GM21825 (cell line): ENCODE results near the gene ENOX1.
"Not testable (repeated sequence)": the region's sequence is repeated elsewhere in the genome, so short reads cannot be mapped to it uniquely, and the experiment has no call there.

Experiments
- ATAC-seq: cut with Tn5 transposase; IDR thresholded peaks from one replicate; pipeline ENCODE4 v1.9.1; 2021; ENCODE audit warnings: mild to moderate bottlenecking, moderate library complexity; ENCODE audit not compliant: unreplicated experiment

ENOX1 gene

DNA sequence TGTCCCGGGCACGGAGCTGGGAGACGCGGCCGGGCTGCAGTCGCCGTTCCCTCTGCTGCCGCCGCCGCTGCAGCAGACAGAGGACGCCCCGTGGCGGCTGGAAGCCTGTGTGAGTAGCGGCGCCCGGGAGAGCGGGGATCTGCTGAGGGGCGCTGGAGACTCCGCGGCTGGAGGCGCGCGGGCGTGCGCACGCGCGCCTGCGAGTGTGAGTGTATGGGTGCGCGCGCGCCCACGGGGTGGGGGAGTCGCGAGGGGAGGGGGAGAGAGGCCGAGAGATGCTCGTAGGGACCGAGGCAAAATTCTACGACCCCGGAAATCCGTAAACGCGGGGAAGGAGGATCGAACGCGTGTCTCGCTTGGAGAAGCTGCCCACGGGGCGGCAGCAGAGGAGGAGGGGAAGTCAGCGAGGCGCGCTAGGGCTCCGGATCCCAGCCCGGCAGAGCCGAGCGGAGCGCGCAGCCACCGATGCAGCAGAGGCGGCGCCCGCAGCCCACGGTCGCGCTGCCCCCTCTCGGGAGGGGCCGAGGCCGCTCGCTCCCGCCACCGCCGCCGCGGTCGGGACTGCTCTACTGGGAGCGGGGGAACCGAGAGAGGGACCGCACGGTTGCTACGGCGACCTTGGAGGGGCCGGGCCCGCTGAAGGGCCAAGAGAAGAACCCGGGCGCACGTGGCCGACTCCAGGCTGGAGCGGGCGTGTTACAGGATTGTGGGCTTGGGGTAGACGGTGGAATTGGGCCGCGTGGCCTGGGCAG, at the start of gene ENOX1:
ENOX1 (minus strand) TSS at position 207 of the 752 bp plus-strand sequence.
- no peak for ATAC-seq

DNA sequence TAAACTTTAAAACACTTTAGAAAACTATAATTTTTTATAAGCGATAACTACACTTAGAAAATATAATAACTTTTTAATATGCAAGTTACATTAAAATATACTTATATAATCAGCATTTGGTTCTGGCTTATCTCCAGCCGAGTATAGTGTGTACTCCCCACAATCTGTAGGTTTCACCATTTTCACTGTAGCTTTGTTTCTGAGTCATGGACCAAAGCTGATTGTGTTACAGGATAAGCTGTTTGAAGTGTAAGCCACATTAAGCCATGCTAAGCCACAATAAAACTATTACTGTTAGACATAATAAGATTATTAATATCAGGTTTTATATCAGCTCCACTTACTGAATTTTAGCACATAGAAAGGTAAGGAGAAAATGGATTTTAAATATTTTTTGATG, 48.9 kb upstream of the ENOX1 start:
- no peak for ATAC-seq

GRCh38 chr13:43831088-43831487, 44.3 kb upstream of the ENOX1 start:
- ATAC-seq, result no peak

- ATAC-seq, result no peak
Measured at GRCh38 chr13:43830497-43830881, 43.7 kb upstream of the ENOX1 start.

DNA sequence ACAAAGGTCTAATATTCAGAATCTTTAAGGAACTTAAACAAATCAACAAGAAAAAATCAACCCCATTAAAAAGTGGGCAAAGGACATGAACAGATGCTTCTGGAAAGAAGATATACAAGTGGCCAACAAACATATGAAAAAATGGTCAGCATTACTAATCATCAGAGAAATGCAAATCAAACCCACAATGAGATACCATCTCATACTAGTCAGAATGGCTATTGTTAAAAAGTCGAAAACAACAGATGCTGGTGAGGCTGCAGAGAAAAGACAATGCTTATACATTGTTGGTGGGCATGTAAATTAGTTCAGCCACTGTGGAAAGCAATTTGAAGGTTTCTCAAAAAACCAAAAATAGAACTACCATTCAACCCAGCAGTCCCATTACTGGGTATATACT, 37.9 kb upstream of the ENOX1 start:
- not testable (repeated sequence) for ATAC-seq

GRCh38 chr13:43822969-43823368, 36.2 kb upstream of the ENOX1 start:
- no peak for ATAC-seq

- no peak for ATAC-seq
Measured at GRCh38 chr13:43816401-43816889, 29.7 kb upstream of the ENOX1 start.

- no peak for ATAC-seq
Measured at GRCh38 chr13:43815204-43815603, 28.4 kb upstream of the ENOX1 start.

DNA sequence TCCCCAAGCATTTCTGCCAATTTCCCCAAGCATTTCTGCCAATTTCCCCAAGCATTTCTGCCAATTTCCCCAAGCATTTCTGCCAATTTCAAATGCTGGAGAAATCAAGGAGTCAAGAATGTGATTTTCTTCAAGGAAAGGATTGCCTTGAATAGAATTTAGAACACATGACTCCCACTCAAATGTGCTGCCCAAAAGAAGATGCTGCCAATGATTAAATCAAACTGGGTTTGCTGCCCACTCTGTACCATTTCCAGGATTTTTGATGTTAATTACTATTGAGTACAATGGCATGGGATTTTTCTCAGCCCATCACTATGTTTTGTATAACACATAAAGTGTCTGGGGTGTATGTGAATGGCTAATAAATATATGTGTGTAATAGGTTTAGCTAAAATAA, 21.9 kb upstream of the ENOX1 start:
- no peak for ATAC-seq

- ATAC-seq, result no peak
Measured at GRCh38 chr13:43805681-43806128, 18.9 kb upstream of the ENOX1 start.

GRCh38 chr13:43805071-43805468, 18.3 kb upstream of the ENOX1 start:
- ATAC-seq, result no peak

GRCh38 chr13:43804461-43805070, 17.8 kb upstream of the ENOX1 start:
- no peak for ATAC-seq

DNA sequence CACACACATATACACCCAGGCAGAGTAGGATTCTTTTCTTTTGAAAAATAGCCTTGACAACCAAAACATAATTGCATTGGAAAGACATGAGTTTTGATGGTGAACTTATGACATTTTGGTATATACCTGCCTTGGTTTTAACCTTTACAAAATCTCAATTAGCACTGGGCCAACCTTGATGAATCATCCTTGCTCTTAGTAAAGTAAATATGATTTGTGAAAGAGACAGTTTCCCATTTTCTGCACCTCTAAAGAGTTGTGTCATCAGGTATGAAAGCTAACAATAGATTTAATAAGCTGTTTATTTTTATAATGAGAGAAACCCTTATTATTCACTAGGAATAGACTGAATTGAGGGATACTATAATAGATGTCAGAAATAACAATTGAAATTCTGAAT, 15.7 kb upstream of the ENOX1 start:
- no peak for ATAC-seq

DNA sequence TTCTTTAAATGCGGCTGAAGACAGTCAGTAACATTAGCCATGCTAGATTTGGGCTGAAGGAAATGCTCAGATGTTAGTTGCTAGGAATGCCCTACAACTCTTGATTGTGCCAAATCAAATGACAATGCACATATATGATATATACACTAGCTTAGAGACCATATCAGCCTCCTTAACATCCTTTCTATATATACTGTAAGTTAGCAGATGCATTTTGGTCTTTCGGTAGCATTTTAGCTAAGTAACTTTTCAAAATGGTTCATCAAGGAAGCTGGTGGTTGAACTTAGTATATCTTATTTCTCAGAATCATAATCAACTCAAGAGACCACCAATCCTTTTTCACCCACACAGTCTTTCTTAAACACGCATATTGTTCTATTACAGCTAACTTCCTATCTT, 14.1 kb upstream of the ENOX1 start:
- ATAC-seq, result no peak

DNA sequence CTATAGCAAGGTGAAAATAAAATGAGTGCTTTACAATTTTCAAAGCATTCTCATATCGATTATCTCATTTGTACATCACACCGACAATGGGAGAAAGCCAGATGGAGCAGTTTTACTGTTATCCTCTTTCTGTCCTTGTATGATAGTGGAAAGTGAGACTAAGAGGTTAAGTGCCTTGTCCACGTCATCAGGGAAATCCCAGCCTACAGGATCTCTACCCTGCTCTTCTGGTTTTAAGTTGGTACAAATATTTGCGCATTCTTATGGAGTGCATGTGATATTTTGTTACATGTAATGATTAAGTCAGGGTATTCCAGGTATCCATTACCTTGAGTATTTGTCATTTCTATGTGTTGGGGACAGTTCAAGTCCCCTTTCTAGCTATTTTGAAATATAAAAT, 12.4 kb upstream of the ENOX1 start:
- no peak for ATAC-seq

- ATAC-seq, result no peak
Measured at GRCh38 chr13:43797869-43798268, 11.1 kb upstream of the ENOX1 start.

- ATAC-seq, result no peak
Measured at GRCh38 chr13:43797159-43797558, 10.4 kb upstream of the ENOX1 start.

- no peak for ATAC-seq
Measured at GRCh38 chr13:43794416-43794815, 7.6 kb upstream of the ENOX1 start.

- ATAC-seq, result no peak
Measured at GRCh38 chr13:43792076-43792881, 5.5 kb upstream of the ENOX1 start.

- no peak for ATAC-seq
Measured at GRCh38 chr13:43787997-43788396, 1.2 kb upstream of the ENOX1 start.

- no peak for ATAC-seq
Measured at GRCh38 chr13:43787518-43787891, 733 bp upstream of the ENOX1 start.

DNA sequence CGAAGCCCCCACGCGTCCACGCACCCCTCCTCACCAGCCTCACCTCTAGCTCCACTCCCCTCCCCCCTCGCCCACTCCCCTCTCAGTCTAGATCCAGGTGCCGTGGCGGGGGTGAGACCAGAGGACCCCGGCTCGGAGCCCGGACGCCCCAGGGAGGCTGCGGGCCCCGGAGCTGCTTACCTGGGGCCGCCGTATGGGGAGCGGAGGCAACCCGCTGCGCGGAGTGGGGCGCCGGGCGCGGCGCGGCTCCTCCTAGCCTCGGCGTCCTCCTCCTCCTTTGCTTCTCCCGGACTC, 353 bp downstream of the ENOX1 start:
- no peak for ATAC-seq
